Keratinocyte (primary cell): ENCODE measurements around the gene PRKN.

Source experiments
- EZH2 ChIP-seq: IDR thresholded peaks from one replicate; pipeline ENCODE4 v1.6.1; 2012; ENCODE audit warnings: inconsistent platforms, mild to moderate bottlenecking, low read length, moderate library complexity
- TF ChIP-seq, protein P1 (sequence below), 3 experiments: IDR thresholded peaks in 1 of 3; conservative IDR thresholded peaks in 1 of 3; optimal IDR thresholded peaks in 1 of 3; 2 replicates in 2 of 3; 3 replicates in 1 of 3; pipeline versions ENCODE3 to v1.5.1; 2011; ENCODE audit warnings: low read length in 3 of 3, mild to moderate bottlenecking in 3 of 3, moderate library complexity in 2 of 3, control low read depth in 1 of 3, inconsistent platforms in 1 of 3; ENCODE audit not compliant: insufficient read depth in 2 of 3; ENCODE audit errors: extremely low read depth in 1 of 3

GRCh38 chr6:162481938-162482337 lies 245.6 kb downstream of the PRKN start:
- TF ChIP-seq, protein P1, sequence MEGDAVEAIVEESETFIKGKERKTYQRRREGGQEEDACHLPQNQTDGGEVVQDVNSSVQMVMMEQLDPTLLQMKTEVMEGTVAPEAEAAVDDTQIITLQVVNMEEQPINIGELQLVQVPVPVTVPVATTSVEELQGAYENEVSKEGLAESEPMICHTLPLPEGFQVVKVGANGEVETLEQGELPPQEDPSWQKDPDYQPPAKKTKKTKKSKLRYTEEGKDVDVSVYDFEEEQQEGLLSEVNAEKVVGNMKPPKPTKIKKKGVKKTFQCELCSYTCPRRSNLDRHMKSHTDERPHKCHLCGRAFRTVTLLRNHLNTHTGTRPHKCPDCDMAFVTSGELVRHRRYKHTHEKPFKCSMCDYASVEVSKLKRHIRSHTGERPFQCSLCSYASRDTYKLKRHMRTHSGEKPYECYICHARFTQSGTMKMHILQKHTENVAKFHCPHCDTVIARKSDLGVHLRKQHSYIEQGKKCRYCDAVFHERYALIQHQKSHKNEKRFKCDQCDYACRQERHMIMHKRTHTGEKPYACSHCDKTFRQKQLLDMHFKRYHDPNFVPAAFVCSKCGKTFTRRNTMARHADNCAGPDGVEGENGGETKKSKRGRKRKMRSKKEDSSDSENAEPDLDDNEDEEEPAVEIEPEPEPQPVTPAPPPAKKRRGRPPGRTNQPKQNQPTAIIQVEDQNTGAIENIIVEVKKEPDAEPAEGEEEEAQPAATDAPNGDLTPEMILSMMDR (optimal IDR thresholded peaks at IDR 0.05 in 1 of 3, IDR thresholded peaks at IDR 0.05 in 1 of 3, conservative IDR thresholded peaks at IDR 0.05 in 1 of 3; ENCODE audit: extremely low read depth in 1 of 3, insufficient read depth in 2 of 3, low read length in 3 of 3) = no peak
- TF ChIP-seq EZH2 = no peak
